ENCODE results near the gene POLR3GL.

DNA sequence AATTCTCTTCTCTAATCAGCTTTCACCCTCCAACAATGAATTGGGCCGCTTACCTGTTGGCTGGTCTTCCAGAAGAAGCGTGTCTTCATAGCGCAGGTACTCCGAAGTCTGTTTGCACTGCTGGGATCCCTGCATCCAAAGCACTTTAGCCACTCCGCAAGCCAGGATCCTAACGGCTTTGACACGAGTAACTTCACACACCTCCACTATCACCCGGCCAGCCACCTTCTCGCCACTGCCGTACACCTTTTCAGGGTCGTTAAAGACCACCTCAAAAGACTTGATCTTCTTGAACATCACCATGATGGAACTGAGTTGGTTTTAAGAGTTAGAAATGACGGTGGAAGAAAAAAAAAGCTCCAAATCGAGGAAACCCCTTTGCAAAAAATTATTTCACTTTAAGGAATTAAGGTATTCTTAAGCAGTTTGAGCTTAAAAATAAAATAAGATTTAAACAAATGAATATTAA lies 31.5 kb downstream of the POLR3GL start:
- TF ChIP-seq, protein P1, sequence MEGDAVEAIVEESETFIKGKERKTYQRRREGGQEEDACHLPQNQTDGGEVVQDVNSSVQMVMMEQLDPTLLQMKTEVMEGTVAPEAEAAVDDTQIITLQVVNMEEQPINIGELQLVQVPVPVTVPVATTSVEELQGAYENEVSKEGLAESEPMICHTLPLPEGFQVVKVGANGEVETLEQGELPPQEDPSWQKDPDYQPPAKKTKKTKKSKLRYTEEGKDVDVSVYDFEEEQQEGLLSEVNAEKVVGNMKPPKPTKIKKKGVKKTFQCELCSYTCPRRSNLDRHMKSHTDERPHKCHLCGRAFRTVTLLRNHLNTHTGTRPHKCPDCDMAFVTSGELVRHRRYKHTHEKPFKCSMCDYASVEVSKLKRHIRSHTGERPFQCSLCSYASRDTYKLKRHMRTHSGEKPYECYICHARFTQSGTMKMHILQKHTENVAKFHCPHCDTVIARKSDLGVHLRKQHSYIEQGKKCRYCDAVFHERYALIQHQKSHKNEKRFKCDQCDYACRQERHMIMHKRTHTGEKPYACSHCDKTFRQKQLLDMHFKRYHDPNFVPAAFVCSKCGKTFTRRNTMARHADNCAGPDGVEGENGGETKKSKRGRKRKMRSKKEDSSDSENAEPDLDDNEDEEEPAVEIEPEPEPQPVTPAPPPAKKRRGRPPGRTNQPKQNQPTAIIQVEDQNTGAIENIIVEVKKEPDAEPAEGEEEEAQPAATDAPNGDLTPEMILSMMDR (conservative IDR thresholded peaks at IDR 0.05 in 1 of 2, IDR thresholded peaks at IDR 0.05 in 1 of 2; ENCODE audit: extremely low read depth in 1 of 2, insufficient read depth in 1 of 2, low read depth in 1 of 2, low read length in 2 of 2): no peak
- TF ChIP-seq EZH2 (IDR thresholded peaks at IDR 0.05; ENCODE audit: borderline replicate concordance, low read length): no peak
